ENCODE data around the gene UBE3B.

UBE3B gene

GRCh38 chr12:109513977-109514376 is 36.5 kb downstream of the UBE3B start:
- DNase-seq = no peak
- in situ Hi-C loops (cut with HindIII; ENCODE audit: low pct_ligation_motif_present, low pct_unique_long_range_greater_than_20kb, low sequenced_read_pairs) = loop anchor here (25.0 kb wide), 1 partner anchor 273 kb away; no protein-coding TSS in a partner anchor

GRCh38 chr12:109517619-109518018 is 40.2 kb downstream of the UBE3B start:
- in situ Hi-C loops (cut with HindIII; ENCODE audit: low pct_ligation_motif_present, low pct_unique_long_range_greater_than_20kb, low sequenced_read_pairs) = loop anchor here (25.0 kb wide), 1 partner anchor 270 kb away; no protein-coding TSS in a partner anchor

GRCh38 chr12:109518820-109519665 is 41.6 kb downstream of the UBE3B start:
- peak; percentile 65 for DNase-seq
- in situ Hi-C loops (cut with HindIII; ENCODE audit: low pct_ligation_motif_present, low pct_unique_long_range_greater_than_20kb, low sequenced_read_pairs) = loop anchor here (25.0 kb wide), 1 partner anchor 268 kb away; no protein-coding TSS in a partner anchor

More at GRCh38 chr12:109517619-109518018, 40.2 kb downstream of the UBE3B start:
- no peak for DNase-seq

- in situ Hi-C loops (cut with HindIII; ENCODE audit: low pct_ligation_motif_present, low pct_unique_long_range_greater_than_20kb, low sequenced_read_pairs) = loop anchor here (25.0 kb wide), 1 partner anchor 268 kb away; no protein-coding TSS in a partner anchor
- no peak for DNase-seq
Observed at GRCh38 chr12:109519787-109520186, 42.4 kb downstream of the UBE3B start.

GRCh38 chr12:109521831-109522230 is 44.4 kb downstream of the UBE3B start:
- in situ Hi-C loops (cut with HindIII; ENCODE audit: low pct_ligation_motif_present, low pct_unique_long_range_greater_than_20kb, low sequenced_read_pairs) = loop anchor here (25.0 kb wide), 1 partner anchor 265 kb away; no protein-coding TSS in a partner anchor
- DNase-seq = no peak

GRCh38 chr12:109523071-109523470 is 45.6 kb downstream of the UBE3B start:
- DNase-seq = no peak
- in situ Hi-C loops (cut with HindIII; ENCODE audit: low pct_ligation_motif_present, low pct_unique_long_range_greater_than_20kb, low sequenced_read_pairs) = loop anchor here (25.0 kb wide), 1 partner anchor 264 kb away; no protein-coding TSS in a partner anchor

GRCh38 chr12:109523504-109523903 is 46.1 kb downstream of the UBE3B start:
- DNase-seq = no peak
- in situ Hi-C loops (cut with HindIII; ENCODE audit: low pct_ligation_motif_present, low pct_unique_long_range_greater_than_20kb, low sequenced_read_pairs) = loop anchor here (25.0 kb wide), 1 partner anchor 264 kb away; no protein-coding TSS in a partner anchor

GRCh38 chr12:109524466-109525278 is 47.2 kb downstream of the UBE3B start:
- in situ Hi-C loops (cut with HindIII; ENCODE audit: low pct_ligation_motif_present, low pct_unique_long_range_greater_than_20kb, low sequenced_read_pairs) = loop anchor here (25.0 kb wide), 1 partner anchor 263 kb away; no protein-coding TSS in a partner anchor
- no peak for DNase-seq

GRCh38 chr12:109525279-109525585 is 47.8 kb downstream of the UBE3B start:
- in situ Hi-C loops (cut with HindIII; ENCODE audit: low pct_ligation_motif_present, low pct_unique_long_range_greater_than_20kb, low sequenced_read_pairs) = no loop called here
- no peak for DNase-seq

- in situ Hi-C loops (cut with HindIII; ENCODE audit: low pct_ligation_motif_present, low pct_unique_long_range_greater_than_20kb, low sequenced_read_pairs) = no loop called here
- DNase-seq = no peak
Observed at GRCh38 chr12:109527489-109528123, 50.2 kb downstream of the UBE3B start.

GRCh38 chr12:109529691-109530640 is 52.5 kb downstream of the UBE3B start:
- DNase-seq = no peak
- in situ Hi-C loops (cut with HindIII; ENCODE audit: low pct_ligation_motif_present, low pct_unique_long_range_greater_than_20kb, low sequenced_read_pairs) = no loop called here

- in situ Hi-C loops (cut with HindIII; ENCODE audit: low pct_ligation_motif_present, low pct_unique_long_range_greater_than_20kb, low sequenced_read_pairs) = no loop called here
- DNase-seq = no peak
Observed at GRCh38 chr12:109531411-109531810, 54.0 kb downstream of the UBE3B start.

- DNase-seq = no peak
- in situ Hi-C loops (cut with HindIII; ENCODE audit: low pct_ligation_motif_present, low pct_unique_long_range_greater_than_20kb, low sequenced_read_pairs) = no loop called here
Observed at GRCh38 chr12:109532721-109533486, 55.5 kb downstream of the UBE3B start.

- no peak for DNase-seq
- in situ Hi-C loops (cut with HindIII; ENCODE audit: low pct_ligation_motif_present, low pct_unique_long_range_greater_than_20kb, low sequenced_read_pairs) = no loop called here
Observed at GRCh38 chr12:109533487-109533740, 56.0 kb downstream of the UBE3B start.

GRCh38 chr12:109534456-109534855 is 57.0 kb downstream of the UBE3B start:
- in situ Hi-C loops (cut with HindIII; ENCODE audit: low pct_ligation_motif_present, low pct_unique_long_range_greater_than_20kb, low sequenced_read_pairs) = no loop called here
- no peak for DNase-seq

GRCh38 chr12:109535231-109535862 is 57.9 kb downstream of the UBE3B start:
- DNase-seq = no peak
- in situ Hi-C loops (cut with HindIII; ENCODE audit: low pct_ligation_motif_present, low pct_unique_long_range_greater_than_20kb, low sequenced_read_pairs) = no loop called here

GRCh38 chr12:109535863-109536250 is 58.4 kb downstream of the UBE3B start:
- in situ Hi-C loops (cut with HindIII; ENCODE audit: low pct_ligation_motif_present, low pct_unique_long_range_greater_than_20kb, low sequenced_read_pairs) = no loop called here
- no peak for DNase-seq

All from ACHN (cell line).